Motor neuron (in vitro differentiated cells): ENCODE results near the gene C6orf132. TPM values are rescaled to one million over a fixed set of nuclear protein-coding genes. Genes with fewer than 3 reads are reported as not detected.
A peak's percentile ranks its signal among the peaks of the same experiment; 100 is the strongest.
"Not testable (repeated sequence)": the region's sequence is repeated elsewhere in the genome, so short reads cannot be mapped to it uniquely, and the experiment has no call there.

ENCODE experiments used
- ATAC-seq, 8 experiments: fragments of 200-7000 bp; cut with Tn5 transposase; replicated peaks in 6 of 8; 2 replicates each; pipeline ENCODE4 v1.8.0; 2021; ENCODE audit warnings: mild to moderate bottlenecking in 8 of 8, moderate library complexity in 8 of 8
- H3K27ac ChIP-seq, 2 donors: fragments of 250-450 bp; sonication (Bioruptor Pico); 2 replicates each; pipeline ENCODE4 v1.9.0; 2021; ENCODE audit warnings: antibody characterized with exemption in 2 of 2, mild to moderate bottlenecking in 2 of 2, moderate library complexity in 1 of 2
- H3K4me1 ChIP-seq, 2 donors: fragments of 250-450 bp; sonication (Bioruptor Pico); replicated peaks in 1 of 2; 2 replicates each; pipeline ENCODE4 v1.6.1; 2021; ENCODE audit warnings: antibody characterized with exemption in 2 of 2, mild to moderate bottlenecking in 2 of 2, moderate library complexity in 1 of 2
- H3K4me3 ChIP-seq, 5 donors: fragments of 250-450 bp; sonication (Bioruptor Pico); 2 replicates each; pipeline ENCODE4 v1.9.0; 2021; ENCODE audit warnings: antibody characterized with exemption in 5 of 5, mild to moderate bottlenecking in 5 of 5, moderate library complexity in 4 of 5
- WGBS, 10 experiments: fragments of 450-650 bp; shearing (Covaris generic); methylation state at CpG; one replicate each; pipeline ENCODE4 v1.0.0; 2022; 5-methylcytosine and 5-hydroxymethylcytosine counted together
- in situ Hi-C, 9 experiments: fragments of 400-800 bp; cut with MboI; loops; one replicate each; pipeline ENCODE4 v1.15.0; 2021; ENCODE audit warnings: low sequenced_read_pairs in 9 of 9, low pct_unique_long_range_greater_than_20kb in 2 of 9; ENCODE audit not compliant: unreplicated experiment in 9 of 9
- total RNA-seq, 8 experiments: library from RNA; unstranded; fragments of 300-600 nt; gene quantifications; 2 replicates each; pipeline versions ENCODE4 v1.2.3 to v1.2.4, GENCODE V29; 2022

Gene C6orf132
- total RNA-seq, 8 experiments from 2014 or later: under 0.01 to 1.00 (median 0.25) TPM; not detected in 1

GRCh38 chr6:42171813-42172581 lies 29.6 kb upstream of the C6orf132 start:
- Histone ChIP-seq H3K4me3 (no peak overlapping the region), H3K4me1 (no peaks in the 10 kb centered on the region), H3K27ac (no peak overlapping the region)
- peak in 3 of 8 experiments; percentile 24 to 76 (median 56) for ATAC-seq
- in situ Hi-C loops: loop anchor here in 1 of 9 experiments (25.0 kb wide), 1 partner anchor 110 kb away; the partner anchor contains the start of gene TAF8
- 33 to 100% (median 83%) methylated on average over 1 to 7 of the region's 7 CpGs; no CpG with 5 or more reads in 1 of the 10 experiments for WGBS, 10 experiments

DNA sequence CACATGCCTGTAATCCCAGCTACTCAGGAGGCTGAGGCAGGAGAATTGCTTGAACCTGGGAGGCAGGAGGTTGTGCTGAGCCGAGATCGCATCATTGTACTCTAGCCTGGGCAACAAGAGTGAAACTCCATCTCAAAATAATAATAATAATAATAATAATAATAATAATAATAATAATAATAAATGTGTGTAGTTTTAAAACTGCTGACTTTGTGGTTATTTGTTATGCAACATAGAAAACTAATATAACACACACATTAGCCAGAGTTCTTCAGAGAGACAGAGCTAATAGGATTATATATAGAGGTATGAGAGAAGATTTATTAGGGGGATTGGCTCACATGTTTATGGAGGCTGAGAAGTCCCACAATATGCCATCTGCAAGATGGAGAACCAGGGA lies 27.4 kb upstream of the C6orf132 start:
- in situ Hi-C loops: loop anchor here in 3 of 9 experiments (10.0 to 25.0 kb wide), 2 partner anchors 95 to 107 kb away; partner anchors contain the start of gene TAF8 (in 1 of the 3)
- ATAC-seq: not testable (repeated sequence)
- WGBS, 10 experiments: 40 to 86% (median 50%) methylated on average over 2 of the region's 2 CpGs; no CpG with 5 or more reads in 4 of the 10 experiments

DNA sequence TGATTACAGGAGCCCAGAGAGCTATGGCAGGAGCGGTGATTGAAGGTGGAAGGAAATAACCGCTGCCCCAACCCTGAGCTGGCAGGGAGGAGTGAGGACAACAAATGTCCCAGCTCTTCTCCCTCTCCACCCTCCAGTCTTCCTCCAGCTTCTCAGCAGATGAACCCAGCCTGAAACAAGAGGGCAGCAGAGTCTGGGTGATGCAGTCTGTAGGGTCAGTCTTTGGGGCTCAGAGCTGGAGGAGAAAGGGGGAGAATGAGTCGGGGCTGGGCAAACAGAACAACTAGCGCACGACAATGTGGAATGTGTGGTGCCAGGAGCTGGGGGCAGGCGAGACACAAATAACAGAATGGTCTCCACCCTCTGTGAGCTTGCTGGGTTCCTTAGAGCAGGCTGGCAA lies 26.2 kb upstream of the C6orf132 start:
- no peak for ATAC-seq
- in situ Hi-C loops: loop anchor here in 3 of 9 experiments (10.0 to 25.0 kb wide), 2 partner anchors 94 to 106 kb away; partner anchors contain the start of gene TAF8 (in 1 of the 3)
- Histone ChIP-seq H3K4me1 (no peaks in the 10 kb centered on the region), H3K27ac (no peak overlapping the region), H3K4me3 (no peak overlapping the region)
- WGBS, 10 experiments: 20 to 100% (median 84%) methylated on average over 1 to 6 of the region's 6 CpGs; no CpG with 5 or more reads in 4 of the 10 experiments

More for the DNA sequence above, 27.4 kb upstream of the C6orf132 start:
- not testable (repeated sequence) for H3K27ac ChIP-seq, H3K4me3 ChIP-seq, H3K4me1 ChIP-seq

DNA sequence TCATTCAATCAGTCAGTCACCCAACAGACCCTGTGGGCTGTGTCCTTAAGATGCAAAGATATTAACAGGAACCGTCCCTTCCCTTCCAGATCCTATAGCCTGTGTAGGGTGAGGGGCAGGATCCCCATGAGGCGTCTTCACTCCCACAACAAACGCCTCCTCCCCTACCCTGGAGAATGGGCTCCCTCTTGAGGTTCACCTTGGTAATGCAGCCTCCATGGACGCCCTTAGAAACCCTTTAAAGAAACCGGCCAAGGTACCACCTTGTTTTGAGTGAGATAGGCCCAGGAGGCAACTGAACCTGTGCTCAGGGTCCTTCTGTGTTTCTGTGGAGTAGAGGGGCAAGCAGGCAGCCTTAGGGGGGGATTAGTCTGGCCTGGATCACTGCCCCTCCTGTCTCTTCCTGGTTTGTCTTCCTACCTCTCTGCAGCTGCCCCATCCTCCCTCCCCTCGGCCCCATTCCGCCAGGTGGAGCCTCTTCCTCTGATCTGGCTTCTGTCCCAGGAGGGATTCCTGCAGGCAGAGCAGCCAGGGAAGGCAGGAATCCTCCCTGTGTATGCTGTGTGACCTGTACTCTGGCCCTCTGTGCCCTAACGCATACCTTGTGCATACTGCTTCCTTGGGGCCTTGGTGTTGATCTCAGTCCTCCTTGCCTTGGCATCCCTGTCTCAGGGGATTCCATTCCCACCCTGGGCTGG lies 24.2 kb upstream of the C6orf132 start:
- ATAC-seq: peak; percentile 66 to 93 (median 86)
- H3K4me1 ChIP-seq: no peaks in the 10 kb centered on the region
- WGBS, 10 experiments: 0 to 46% (median 6%) methylated on average over 1 to 5 of the region's 8 CpGs; no CpG with 5 or more reads in 2 of the 10 experiments
- no peak overlapping the region for H3K4me3 ChIP-seq
- in situ Hi-C loops: loop anchor here in 3 of 9 experiments (10.0 to 25.0 kb wide), 2 partner anchors 92 to 104 kb away; partner anchors contain the start of gene TAF8 (in 1 of the 3)
- H3K27ac ChIP-seq: no peak overlapping the region

DNA sequence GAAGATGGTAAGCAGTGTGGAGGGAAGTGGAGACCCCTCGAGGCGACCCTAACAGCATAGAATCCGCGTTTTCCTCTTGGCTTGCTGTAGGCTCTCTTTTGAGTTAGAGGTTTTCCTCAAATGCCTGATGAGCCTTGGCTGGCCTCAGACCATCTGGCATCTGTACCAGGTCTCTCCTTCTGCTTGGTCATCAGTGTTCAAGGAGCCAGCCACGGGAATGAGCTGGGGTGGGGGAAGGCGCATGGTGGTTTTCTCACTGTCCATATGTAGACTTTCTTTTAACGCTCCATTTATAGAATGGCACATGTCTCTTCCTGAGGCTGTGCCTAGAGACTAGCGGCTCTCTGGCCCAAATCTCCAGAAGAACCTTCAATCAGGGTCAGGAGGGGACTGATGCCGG lies 22.6 kb upstream of the C6orf132 start:
- H3K27ac ChIP-seq: no peak overlapping the region
- peak in 1 of 8 experiments; percentile 16 for ATAC-seq
- WGBS, 10 experiments: 38 to 100% (median 80%) methylated on average over 1 to 7 of the region's 9 CpGs; no CpG with 5 or more reads in 2 of the 10 experiments
- H3K4me3 ChIP-seq: no peak overlapping the region
- H3K4me1 ChIP-seq: no peaks in the 10 kb centered on the region
- in situ Hi-C loops: loop anchor here in 3 of 9 experiments (10.0 to 25.0 kb wide), 2 partner anchors 90 to 103 kb away; partner anchors contain the start of gene TAF8 (in 1 of the 3)

DNA sequence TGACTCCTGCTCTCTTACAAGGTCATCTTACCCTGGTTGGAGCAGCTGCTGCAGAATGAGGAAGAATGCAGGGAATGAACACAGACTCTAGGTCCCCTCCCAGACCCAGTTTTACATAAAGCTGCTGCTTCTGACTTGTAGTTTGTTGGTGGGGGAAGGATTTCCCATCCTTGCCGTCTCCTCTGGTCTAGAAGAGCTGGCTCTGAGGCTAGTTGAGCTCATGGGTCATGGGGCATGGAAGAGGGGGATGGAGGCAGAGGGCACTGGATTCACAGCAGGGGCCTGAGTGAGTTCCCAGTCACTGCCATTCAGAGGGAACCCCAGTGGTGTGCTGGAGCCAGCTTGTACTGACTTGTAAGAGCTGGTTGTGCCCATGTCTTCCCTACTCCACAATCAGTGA lies 21.6 kb upstream of the C6orf132 start:
- 40% methylated on average over 1 of the region's 1 CpG; no CpG with 5 or more reads in 9 of the 10 experiments for WGBS, 10 experiments
- peak; percentile 9 to 87 (median 45) for ATAC-seq
- Histone ChIP-seq H3K27ac (no peak overlapping the region), H3K4me1 (no peaks in the 10 kb centered on the region), H3K4me3 (no peak overlapping the region)
- in situ Hi-C loops: loop anchor here in 3 of 9 experiments (10.0 to 25.0 kb wide), 2 partner anchors 89 to 102 kb away; partner anchors contain the start of gene TAF8 (in 1 of the 3)

DNA sequence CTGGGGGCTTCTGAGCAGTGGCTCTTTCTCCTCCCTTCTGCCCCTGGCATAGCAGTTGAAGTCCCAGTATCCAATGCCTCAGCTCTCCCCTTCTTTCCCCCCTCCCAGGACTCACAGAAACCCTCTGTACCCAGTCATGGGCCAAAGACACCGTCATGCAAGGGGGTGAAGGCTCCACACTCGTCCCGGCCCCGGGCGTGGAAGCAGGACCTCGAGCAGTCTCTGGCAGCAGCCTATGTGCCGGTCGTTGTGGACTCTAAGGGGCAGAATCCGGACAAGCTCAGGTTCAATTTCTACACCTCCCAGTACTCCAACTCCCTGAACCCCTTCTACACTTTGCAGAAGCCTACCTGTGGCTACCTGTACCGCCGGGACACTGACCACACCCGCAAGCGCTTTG lies 20.4 kb upstream of the C6orf132 start:
- 60 to 100% (median 88%) methylated on average over 1 to 8 of the region's 13 CpGs; no CpG with 5 or more reads in 4 of the 10 experiments for WGBS, 10 experiments
- in situ Hi-C loops: loop anchor here in 3 of 9 experiments (10.0 to 25.0 kb wide), 2 partner anchors 88 to 101 kb away; partner anchors contain the start of gene TAF8 (in 1 of the 3)
- ATAC-seq: no peak
- Histone ChIP-seq H3K27ac (no peak overlapping the region), H3K4me3 (no peak overlapping the region), H3K4me1 (no peaks in the 10 kb centered on the region)

GRCh38 chr6:42162384-42162783 lies 20.0 kb upstream of the C6orf132 start:
- Histone ChIP-seq H3K4me3 (no peak overlapping the region), H3K27ac (no peak overlapping the region), H3K4me1 (no peaks in the 10 kb centered on the region)
- in situ Hi-C loops: loop anchor here in 3 of 9 experiments (10.0 to 25.0 kb wide), 2 partner anchors 88 to 100 kb away; partner anchors contain the start of gene TAF8 (in 1 of the 3)
- no peak for ATAC-seq
- WGBS, 10 experiments: 100% methylated on average over 1 of the region's 7 CpGs; no CpG with 5 or more reads in 9 of the 10 experiments

DNA sequence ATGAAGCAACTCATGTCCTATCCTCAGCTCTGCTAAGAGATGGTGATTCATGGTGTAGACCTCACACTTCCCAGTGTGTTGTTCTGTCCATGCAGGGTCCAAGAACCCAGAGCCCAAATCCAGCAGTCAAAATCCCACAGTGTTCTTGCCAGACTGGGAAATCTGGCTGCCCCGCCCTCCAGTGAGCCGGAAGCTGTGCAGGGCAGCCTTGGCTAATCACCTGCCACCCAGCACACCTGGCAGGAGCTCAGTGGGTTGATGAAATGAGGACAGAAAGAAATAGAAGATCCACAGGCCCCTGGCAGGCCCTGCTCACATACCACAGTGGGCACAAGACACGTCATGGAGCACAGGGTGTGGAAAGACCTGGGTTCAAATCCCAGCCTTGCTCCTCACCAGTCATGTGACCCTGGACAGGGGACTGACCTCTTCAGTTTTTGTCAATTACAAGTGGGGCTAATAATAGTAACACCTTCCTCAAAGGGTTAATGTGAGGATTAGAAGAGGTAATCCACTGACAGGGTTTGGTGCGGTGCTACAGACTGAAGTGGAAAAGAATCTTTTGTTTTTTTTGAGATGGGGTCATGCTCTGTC lies 17.1 kb upstream of the C6orf132 start:
- ATAC-seq: no peak
- H3K27ac ChIP-seq: no peak overlapping the region
- 67 to 73% (median 72%) methylated on average over 2 to 4 of the region's 4 CpGs; no CpG with 5 or more reads in 7 of the 10 experiments for WGBS, 10 experiments
- in situ Hi-C loops: loop anchor here in 3 of 9 experiments (10.0 to 25.0 kb wide), 2 partner anchors 85 to 97 kb away; partner anchors contain the start of gene TAF8 (in 1 of the 3)
- no peak overlapping the region for H3K4me3 ChIP-seq
- no peaks in the 10 kb centered on the region for H3K4me1 ChIP-seq

GRCh38 chr6:42158631-42159030 lies 16.2 kb upstream of the C6orf132 start:
- H3K4me1 ChIP-seq: no peaks in the 10 kb centered on the region
- no peak overlapping the region for H3K4me3 ChIP-seq
- no peak for ATAC-seq
- in situ Hi-C loops: loop anchor here in 1 of 9 experiments (25.0 kb wide), 1 partner anchor 96 kb away; the partner anchor contains the start of gene TAF8
- WGBS, 10 experiments: 50 to 100% (median 80%) methylated on average over 1 to 2 of the region's 2 CpGs; no CpG with 5 or more reads in 5 of the 10 experiments
- H3K27ac ChIP-seq: no peak overlapping the region

- in situ Hi-C loops: loop anchor here in 1 of 9 experiments (25.0 kb wide), 1 partner anchor 96 kb away; the partner anchor contains the start of gene TAF8
- 71 to 92% methylated on average over 2 of the region's 2 CpGs; no CpG with 5 or more reads in 8 of the 10 experiments for WGBS, 10 experiments
- Histone ChIP-seq H3K27ac (no peak overlapping the region), H3K4me1 (no peaks in the 10 kb centered on the region), H3K4me3 (no peak overlapping the region)
- peak in 3 of 8 experiments; percentile 83 to 99 (median 99) for ATAC-seq
Observed at GRCh38 chr6:42158011-42158410, 15.6 kb upstream of the C6orf132 start.

DNA sequence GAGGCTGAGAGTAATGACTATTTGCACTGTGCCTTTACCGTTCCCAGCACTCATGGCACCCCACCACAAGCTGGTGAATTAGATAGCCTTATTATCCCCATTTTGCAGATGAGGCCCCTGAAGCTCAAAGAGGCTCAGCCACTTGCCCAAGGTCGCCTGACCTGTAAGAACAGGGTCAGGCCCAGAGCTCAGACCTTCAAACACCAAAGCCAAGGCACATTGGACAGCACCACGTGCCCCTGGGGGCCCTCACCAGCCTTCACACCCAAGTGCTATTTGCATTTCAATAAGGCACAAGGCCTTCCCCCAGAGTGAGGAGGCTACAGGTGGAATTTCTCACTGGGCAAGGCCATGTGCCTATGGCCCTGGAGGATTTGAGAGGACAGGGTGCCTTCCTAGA lies 14.2 kb upstream of the C6orf132 start:
- 17 to 100% (median 60%) methylated on average over 1 to 2 of the region's 3 CpGs; no CpG with 5 or more reads in 3 of the 10 experiments for WGBS, 10 experiments
- no peak for ATAC-seq
- Histone ChIP-seq H3K27ac (no peak overlapping the region), H3K4me3 (no peak overlapping the region), H3K4me1 (no peaks in the 10 kb centered on the region)
- in situ Hi-C loops: loop anchor here in 1 of 9 experiments (25.0 kb wide), 1 partner anchor 94 kb away; the partner anchor contains the start of gene TAF8
